ENCODE data around the gene SULT1A2.
"Not testable (repeated sequence)": the region's sequence is repeated elsewhere in the genome, so short reads cannot be mapped to it uniquely, and the experiment has no call there.

Gene SULT1A2

GRCh38 chr16:28596840-28597691 is at the start of gene SULT1A2:
TSS of gene SULT1A2 (minus strand) at chr16:28597050. CDS start at chr16:28595930, 1,120 bp downstream.
- DNase-seq (ENCODE audit: low spot score) (no peak), ATAC-seq (ENCODE audit: low read depth) (peak; percentile 53)
- Histone ChIP-seq H3K4me3 (ENCODE audit: severe bottlenecking) (no peak within 1 kb of the TSS), H3K4me1 (ENCODE audit: insufficient read depth, poor library complexity, severe bottlenecking) (no peaks in the 10 kb centered on the region), H3K9me3 (ENCODE audit: severe bottlenecking) (no peaks in the 10 kb centered on the region), H3K27ac (ENCODE audit: poor library complexity, severe bottlenecking) (no peak within 1 kb of the TSS), H3K36me3 (ENCODE audit: low read depth) (no peaks in the 10 kb centered on the region), H3K27me3 (ENCODE audit: insufficient read depth, poor library complexity, severe bottlenecking) (no peaks in the 10 kb centered on the region)
- TF ChIP-seq CTCF (IDR thresholded peaks at IDR 0.05; ENCODE audit: poor library complexity, severe bottlenecking), result no peak

DNA sequence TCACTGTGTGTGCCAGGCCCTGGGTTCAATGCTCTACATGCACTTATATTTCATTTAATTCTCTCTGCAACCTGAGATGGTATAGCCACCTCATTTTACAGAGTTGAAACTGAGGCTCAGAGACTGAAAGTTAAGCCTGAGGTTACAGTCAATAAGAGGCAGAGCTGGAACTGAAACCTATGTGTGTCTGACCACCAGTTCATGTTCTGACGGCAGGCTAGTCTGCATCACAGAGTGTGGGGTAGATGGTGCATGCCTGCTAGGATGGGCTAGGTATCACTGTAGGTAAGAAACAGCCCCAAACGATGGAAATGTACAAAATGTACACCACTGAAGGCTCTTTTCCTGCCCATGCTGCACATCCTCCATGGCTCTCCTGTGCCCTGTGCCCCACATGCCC is 43.1 kb upstream of the SULT1A2 start:
- H3K9me3 ChIP-seq (ENCODE audit: severe bottlenecking); ATAC-seq (ENCODE audit: low read depth); H3K27me3 ChIP-seq (ENCODE audit: insufficient read depth, poor library complexity, severe bottlenecking); H3K4me3 ChIP-seq (ENCODE audit: severe bottlenecking); H3K36me3 ChIP-seq (ENCODE audit: low read depth); DNase-seq (ENCODE audit: low spot score); H3K27ac ChIP-seq (ENCODE audit: poor library complexity, severe bottlenecking): not testable (repeated sequence)
- H3K4me1 ChIP-seq (ENCODE audit: insufficient read depth, poor library complexity, severe bottlenecking), result peaks cover 25% of the 10 kb centered on the region

DNA sequence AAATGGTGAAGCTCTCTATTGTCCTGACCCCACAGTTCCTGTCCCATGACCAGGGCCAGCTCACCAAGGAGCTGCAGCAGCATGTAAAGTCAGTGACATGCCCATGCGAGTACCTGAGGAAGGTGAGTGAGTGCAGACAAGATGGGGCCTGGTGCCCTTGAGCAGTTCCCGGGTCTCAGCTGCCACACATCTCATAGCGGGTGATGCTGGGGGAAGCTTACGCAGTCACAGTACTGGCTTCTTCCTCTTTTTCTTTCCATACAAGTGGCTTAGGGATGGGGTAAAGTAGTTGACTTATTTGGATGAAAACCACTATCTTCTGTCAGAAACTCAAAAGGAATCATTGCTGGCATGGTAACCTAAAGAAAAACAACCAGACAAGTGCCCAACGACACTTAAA is 41.5 kb upstream of the SULT1A2 start:
- not testable (repeated sequence) for H3K9me3 ChIP-seq (ENCODE audit: severe bottlenecking); H3K4me3 ChIP-seq (ENCODE audit: severe bottlenecking); H3K36me3 ChIP-seq (ENCODE audit: low read depth); DNase-seq (ENCODE audit: low spot score); H3K27me3 ChIP-seq (ENCODE audit: insufficient read depth, poor library complexity, severe bottlenecking); ATAC-seq (ENCODE audit: low read depth)
- Histone ChIP-seq H3K27ac (ENCODE audit: poor library complexity, severe bottlenecking) (peak overlapping the region; percentile 93), H3K4me1 (ENCODE audit: insufficient read depth, poor library complexity, severe bottlenecking) (peaks cover 27% of the 10 kb centered on the region)

- H3K27me3 ChIP-seq (ENCODE audit: insufficient read depth, poor library complexity, severe bottlenecking); H3K4me3 ChIP-seq (ENCODE audit: severe bottlenecking); H3K9me3 ChIP-seq (ENCODE audit: severe bottlenecking); H3K36me3 ChIP-seq (ENCODE audit: low read depth); ATAC-seq (ENCODE audit: low read depth); DNase-seq (ENCODE audit: low spot score): not testable (repeated sequence)
- H3K27ac ChIP-seq (ENCODE audit: poor library complexity, severe bottlenecking), result peak within 1 kb of the TSS; percentile 93
- H3K4me1 ChIP-seq (ENCODE audit: insufficient read depth, poor library complexity, severe bottlenecking), result peaks cover 27% of the 10 kb centered on the region
Observed at GRCh38 chr16:28637765-28638164, 40.9 kb upstream of the SULT1A2 start, which contains the start of gene NPIPB8. TSS of gene NPIPB8 (plus strand) at chr16:28638065. CDS start at chr16:28638361, 296 bp downstream.

GRCh38 chr16:28636093-28636823 is 39.4 kb upstream of the SULT1A2 start:
- Histone ChIP-seq H3K4me1 (ENCODE audit: insufficient read depth, poor library complexity, severe bottlenecking) (peaks cover 27% of the 10 kb centered on the region), H3K27ac (ENCODE audit: poor library complexity, severe bottlenecking) (peak overlapping the region; percentile 93)
- H3K27me3 ChIP-seq (ENCODE audit: insufficient read depth, poor library complexity, severe bottlenecking); H3K36me3 ChIP-seq (ENCODE audit: low read depth); ATAC-seq (ENCODE audit: low read depth); H3K9me3 ChIP-seq (ENCODE audit: severe bottlenecking); DNase-seq (ENCODE audit: low spot score); H3K4me3 ChIP-seq (ENCODE audit: severe bottlenecking): not testable (repeated sequence)

DNA sequence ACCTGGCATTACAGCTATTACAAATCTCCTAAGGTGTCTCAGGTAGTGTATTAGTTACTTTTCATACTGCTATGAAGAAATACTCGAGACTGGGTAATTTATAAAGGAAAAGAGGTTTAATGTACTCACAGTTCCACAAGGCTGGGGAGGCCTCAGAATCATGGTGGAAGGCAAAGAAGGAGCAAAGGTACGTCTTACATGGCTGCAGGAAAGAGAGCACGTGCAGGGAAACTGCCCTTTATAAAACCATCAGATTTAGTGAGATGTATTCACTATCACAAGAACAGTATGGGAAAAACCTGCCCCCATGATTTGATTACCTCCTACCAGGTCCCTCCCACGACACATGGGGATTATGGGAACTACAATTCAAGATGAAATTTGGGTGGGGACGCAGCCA is 34.1 kb upstream of the SULT1A2 start:
- ATAC-seq (ENCODE audit: low read depth); H3K27me3 ChIP-seq (ENCODE audit: insufficient read depth, poor library complexity, severe bottlenecking); H3K27ac ChIP-seq (ENCODE audit: poor library complexity, severe bottlenecking); DNase-seq (ENCODE audit: low spot score); H3K4me3 ChIP-seq (ENCODE audit: severe bottlenecking); H3K9me3 ChIP-seq (ENCODE audit: severe bottlenecking); H3K36me3 ChIP-seq (ENCODE audit: low read depth): not testable (repeated sequence)
- peaks cover 12% of the 10 kb centered on the region for H3K4me1 ChIP-seq (ENCODE audit: insufficient read depth, poor library complexity, severe bottlenecking)

- Histone ChIP-seq H3K4me3 (ENCODE audit: severe bottlenecking) (peak overlapping the region; percentile 37), H3K9me3 (ENCODE audit: severe bottlenecking) (no peaks in the 10 kb centered on the region), H3K27ac (ENCODE audit: poor library complexity, severe bottlenecking) (peak overlapping the region; percentile 39), H3K4me1 (ENCODE audit: insufficient read depth, poor library complexity, severe bottlenecking) (no peaks in the 10 kb centered on the region), H3K27me3 (ENCODE audit: insufficient read depth, poor library complexity, severe bottlenecking) (no peaks in the 10 kb centered on the region), H3K36me3 (ENCODE audit: low read depth) (0 out of 2 replicates have a peak, but pooled peaks cover 9% of the 10 kb centered on the region)
- peak; percentile 81 for DNase-seq (ENCODE audit: low spot score)
- ATAC-seq (ENCODE audit: low read depth), result peak; percentile 97
- TF ChIP-seq CTCF (IDR thresholded peaks at IDR 0.05; ENCODE audit: poor library complexity, severe bottlenecking), result no peak
Observed at GRCh38 chr16:28623172-28623711, 26.4 kb upstream of the SULT1A2 start.

DNA sequence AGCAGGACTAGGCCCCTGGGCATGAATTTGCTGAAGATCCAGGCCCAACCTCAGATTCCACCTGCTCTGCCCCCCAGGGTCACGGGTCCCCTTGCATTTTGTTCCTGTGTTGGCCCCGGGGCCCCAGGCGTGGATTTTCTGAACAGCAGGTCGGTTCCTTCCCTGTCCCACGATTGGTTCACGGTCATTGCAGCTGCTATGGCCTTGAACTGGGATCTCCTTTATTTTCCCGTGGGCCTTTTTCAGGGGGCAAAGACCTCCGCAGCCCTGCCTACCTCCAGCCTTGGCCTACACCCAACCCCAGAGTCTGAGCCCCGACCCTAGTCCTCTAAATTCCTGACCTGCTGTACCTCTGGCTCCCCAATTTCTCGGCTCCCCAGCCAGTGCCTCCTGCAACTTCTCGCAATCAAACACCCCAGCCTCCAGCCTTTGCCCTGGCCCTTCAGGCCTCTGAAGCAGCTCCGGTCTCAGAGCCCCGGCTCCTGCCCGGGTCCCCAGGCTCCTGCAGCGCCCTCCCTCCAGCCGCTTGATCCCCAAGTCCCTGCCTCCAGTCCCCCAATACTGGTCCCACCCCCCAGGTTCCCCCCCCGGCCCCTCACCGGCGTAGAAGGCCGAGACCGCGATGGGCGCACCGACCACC is 25.8 kb upstream of the SULT1A2 start:
- H3K9me3 ChIP-seq (ENCODE audit: severe bottlenecking); DNase-seq (ENCODE audit: low spot score); H3K4me1 ChIP-seq (ENCODE audit: insufficient read depth, poor library complexity, severe bottlenecking); H3K27me3 ChIP-seq (ENCODE audit: insufficient read depth, poor library complexity, severe bottlenecking); H3K36me3 ChIP-seq (ENCODE audit: low read depth): not testable (repeated sequence)
- peak; percentile 48 for ATAC-seq (ENCODE audit: low read depth)
- Histone ChIP-seq H3K27ac (ENCODE audit: poor library complexity, severe bottlenecking) (peak overlapping the region; percentile 39), H3K4me3 (ENCODE audit: severe bottlenecking) (peak overlapping the region; percentile 37)

Measured in RWPE2 (cell line).